HepG2 (cell line): ENCODE results near the gene CCDC57. TPM values are rescaled to one million over a fixed set of nuclear protein-coding genes. Genes with fewer than 3 reads are reported as not detected.

Experiments used
- BRD4 ChIP-seq: sonication (generic); formaldehyde crosslinking; IDR thresholded peaks from 2 replicates; pipeline ENCODE4 v1.4.0; 2020; ENCODE audit warnings: missing genetic modification reagents
- CCDC6 ChIP-seq: sonication (generic); formaldehyde crosslinking; IDR thresholded peaks from 2 replicates; pipeline ENCODE4 v1.8.1; 2022; ENCODE audit warnings: mild to moderate bottlenecking, missing genetic modification reagents, moderate library complexity
- HNF4A ChIP-seq: sonication (generic); formaldehyde crosslinking; IDR thresholded peaks from 2 replicates; pipeline ENCODE4 v1.4.0; 2020; ENCODE audit warnings: missing genetic modification reagents
- JARID2 ChIP-seq: sonication (generic); formaldehyde crosslinking; IDR thresholded peaks from 2 replicates; pipeline ENCODE4 v1.8.1; 2023; ENCODE audit warnings: missing genetic modification reagents, inconsistent platforms; ENCODE audit not compliant: insufficient replicate concordance
- MZF1 ChIP-seq: sonication (generic); formaldehyde crosslinking; IDR thresholded peaks from 2 replicates; pipeline ENCODE4 v1.8.1; 2023; ENCODE audit warnings: mild to moderate bottlenecking, missing genetic modification reagents, borderline replicate concordance
- NCOR1 ChIP-seq: fragments of 200-600 bp; sonication (generic); IDR thresholded peaks from 2 replicates; pipeline ENCODE4 v1.7.0; 2017; ENCODE audit warnings: antibody characterized with exemption, low read length, borderline replicate concordance
- SIN3B ChIP-seq: fragments of 150-350 bp; IDR thresholded peaks from 2 replicates; pipeline ENCODE4 v1.6.1; 2014; ENCODE audit warnings: low read length
- SP5 ChIP-seq: IDR thresholded peaks from 2 replicates; pipeline ENCODE4 v1.6.1; 2016; ENCODE audit warnings: low read depth, borderline replicate concordance
- TMF1 ChIP-seq: sonication (generic); formaldehyde crosslinking; IDR thresholded peaks from 2 replicates; pipeline ENCODE4 v1.8.1; 2022; ENCODE audit warnings: low read depth, missing genetic modification reagents
- ZBTB7A ChIP-seq: sonication (generic); formaldehyde crosslinking; IDR thresholded peaks from 2 replicates; pipeline ENCODE4 v1.8.0; 2022; ENCODE audit warnings: mild to moderate bottlenecking, missing genetic modification reagents
- ZBTB7B ChIP-seq: sonication (generic); formaldehyde crosslinking; IDR thresholded peaks from 2 replicates; pipeline ENCODE4 v1.4.0; 2020; ENCODE audit warnings: missing genetic modification reagents
- ZFAT ChIP-seq: sonication (generic); formaldehyde crosslinking; conservative IDR thresholded peaks from 2 replicates; pipeline ENCODE4 v1.8.1; 2023; ENCODE audit warnings: missing genetic modification reagents, inconsistent platforms
- ZFP36L1 ChIP-seq: sonication (generic); formaldehyde crosslinking; IDR thresholded peaks from 2 replicates; pipeline ENCODE4 v1.8.0; 2022; ENCODE audit warnings: mild to moderate bottlenecking, missing genetic modification reagents, moderate library complexity
- ZNF256 ChIP-seq: sonication (generic); formaldehyde crosslinking; conservative IDR thresholded peaks from 2 replicates; pipeline ENCODE4 v1.4.0; 2020; ENCODE audit warnings: missing genetic modification reagents
- ZNF546 ChIP-seq: sonication (generic); formaldehyde crosslinking; conservative IDR thresholded peaks from 2 replicates; pipeline ENCODE4 v1.8.1; 2023; ENCODE audit warnings: mild to moderate bottlenecking, missing genetic modification reagents
- ZNF562 ChIP-seq: sonication (generic); formaldehyde crosslinking; IDR thresholded peaks from 2 replicates; pipeline ENCODE4 v1.8.0; 2022; ENCODE audit warnings: missing genetic modification reagents, borderline replicate concordance
- ZNF567 ChIP-seq: sonication (generic); formaldehyde crosslinking; IDR thresholded peaks from 2 replicates; pipeline ENCODE4 v1.8.1; 2023; ENCODE audit warnings: mild to moderate bottlenecking, missing genetic modification reagents, borderline replicate concordance
- ZNF616 ChIP-seq: sonication (generic); formaldehyde crosslinking; IDR thresholded peaks from 2 replicates; pipeline ENCODE4 v1.5.0; 2020; ENCODE audit warnings: low read depth, mild to moderate bottlenecking, missing genetic modification reagents
- ZNF776 ChIP-seq: sonication (generic); formaldehyde crosslinking; IDR thresholded peaks from 2 replicates; pipeline ENCODE4 v1.4.0; 2020; ENCODE audit warnings: mild to moderate bottlenecking, missing genetic modification reagents
- ZSCAN22 ChIP-seq: sonication (generic); formaldehyde crosslinking; IDR thresholded peaks from 2 replicates; pipeline ENCODE4 v1.4.0; 2020; ENCODE audit warnings: mild to moderate bottlenecking, missing genetic modification reagents
- polyA plus RNA-seq, 8 experiments: library from polyadenylated mRNA; depleted of rRNA in 3 of 8; stranded (reverse) in 7 of 8; unstranded in 1 of 8; fragments of >200 nt; fragmentation: Illumina TruSeq in 4 of 8; extraction: Trizol in 4 of 8; gene quantifications; 2 replicates each; pipeline versions ENCODE4 v1.2.1 to v1.2.3, GENCODE V29; 2011 to 2016; ENCODE audit warnings: low read depth in 4 of 8, missing spikeins in 1 of 8, mixed read lengths in 1 of 8; ENCODE audit not compliant: insufficient read depth in 1 of 8
- total RNA-seq, 5 experiments: library from RNA; depleted of rRNA; stranded (reverse); fragments of >200 nt; fragmentation: Illumina TruSeq; extraction: Trizol; gene quantifications; 2 replicates each; pipeline ENCODE4 v1.2.3, GENCODE V29; 2016; ENCODE audit warnings: low read depth in 1 of 5
- TF ChIP-seq, protein P1 (sequence below): sonication (generic); formaldehyde crosslinking; IDR thresholded peaks from 2 replicates; pipeline ENCODE4 v1.4.0; 2020; ENCODE audit warnings: missing genetic modification reagents, mild to moderate bottlenecking, borderline replicate concordance
- TF ChIP-seq, protein P2 (sequence below): sonication (generic); formaldehyde crosslinking; IDR thresholded peaks from 2 replicates; pipeline ENCODE4 v1.5.0; 2020; ENCODE audit warnings: mild to moderate bottlenecking, low read depth, missing genetic modification reagents, borderline replicate concordance
- TF ChIP-seq, protein P3 (sequence below): sonication (generic); formaldehyde crosslinking; IDR thresholded peaks from 2 replicates; pipeline ENCODE4 v1.4.0; 2020; ENCODE audit warnings: missing genetic modification reagents
- TF ChIP-seq, protein P4 (sequence below): sonication (generic); formaldehyde crosslinking; IDR thresholded peaks from 2 replicates; pipeline ENCODE4 v1.5.1; 2020; ENCODE audit warnings: mild to moderate bottlenecking, missing genetic modification reagents, borderline replicate concordance
- TF ChIP-seq, protein P5 (sequence below): IDR thresholded peaks from 2 replicates; pipeline ENCODE4 v1.6.1; 2018; ENCODE audit warnings: missing genetic modification reagents

The CCDC57 gene
- total and polyA plus RNA-seq, 2 of the 13 experiments (the other 11 are each of a cell fraction or from before 2014, with no cell fraction given) = 59.3 to 59.9 TPM

DNA sequence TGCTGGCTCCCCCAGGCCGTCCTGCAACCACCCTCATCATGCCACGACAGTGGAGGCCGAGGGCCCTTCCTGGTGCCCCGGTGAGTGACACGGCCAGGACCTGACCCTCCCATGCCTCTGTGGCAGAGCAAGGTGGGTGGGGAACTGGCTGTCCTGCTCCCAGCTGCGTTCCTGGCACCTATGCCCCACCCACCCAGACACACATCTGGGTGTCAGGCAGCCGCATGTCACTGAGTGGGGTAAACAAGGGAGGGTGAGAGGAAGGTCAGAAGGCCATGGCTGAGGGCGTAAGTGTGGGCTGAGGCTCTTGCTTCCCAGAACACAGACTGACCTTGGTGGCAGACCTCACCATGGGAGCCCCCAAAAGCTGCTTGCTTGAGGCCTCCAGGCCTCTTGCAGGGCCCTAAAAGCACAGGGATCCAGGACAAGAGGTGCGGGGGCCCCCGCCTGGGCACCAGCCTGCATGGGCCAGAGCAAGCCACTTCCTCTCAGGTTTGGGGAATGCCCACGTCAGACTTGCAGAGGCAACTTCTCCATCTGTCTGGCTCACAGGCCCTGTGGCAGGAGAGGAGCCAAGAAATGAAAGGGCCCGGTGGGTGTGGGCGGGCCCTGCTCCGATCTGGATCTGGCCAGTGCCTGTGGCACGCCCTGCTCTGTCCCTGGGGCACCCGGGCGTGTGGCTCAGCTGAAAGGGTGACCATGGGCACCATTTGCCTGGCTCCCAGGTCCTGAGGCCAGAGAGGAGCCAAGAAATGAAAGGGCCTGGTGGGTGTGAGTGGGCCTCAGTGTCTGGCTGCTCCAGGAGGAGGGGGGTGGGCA is 3.9 kb upstream of the CCDC57 start (continued):
- peak; percentile 72; the same call in 1 of the 2 replicates for TF ChIP-seq ZSCAN22 (CRISPR knock-in tag)
- no peak for TF ChIP-seq JARID2
- no peak for TF ChIP-seq SIN3B
- TF ChIP-seq ZBTB7A (CRISPR knock-in tag) = peak; percentile 84; the same call in 1 of the 2 replicates
- 0 out of 2 replicates have a peak, but pooled peaks have one; percentile 61 for TF ChIP-seq ZNF546 (CRISPR knock-in tag)
- TF ChIP-seq TMF1 (CRISPR knock-in tag) = no peak
- TF ChIP-seq, protein P1, sequence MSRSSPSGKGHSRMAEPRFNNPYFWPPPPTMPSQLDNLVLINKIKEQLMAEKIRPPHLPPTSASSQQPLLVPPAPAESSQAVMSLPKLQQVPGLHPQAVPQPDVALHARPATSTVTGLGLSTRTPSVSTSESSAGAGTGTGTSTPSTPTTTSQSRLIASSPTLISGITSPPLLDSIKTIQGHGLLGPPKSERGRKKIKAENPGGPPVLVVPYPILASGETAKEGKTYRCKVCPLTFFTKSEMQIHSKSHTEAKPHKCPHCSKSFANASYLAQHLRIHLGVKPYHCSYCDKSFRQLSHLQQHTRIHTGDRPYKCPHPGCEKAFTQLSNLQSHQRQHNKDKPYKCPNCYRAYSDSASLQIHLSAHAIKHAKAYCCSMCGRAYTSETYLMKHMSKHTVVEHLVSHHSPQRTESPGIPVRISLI = no peak; the same call in 1 of the 2 replicates
- TF ChIP-seq, protein P2, sequence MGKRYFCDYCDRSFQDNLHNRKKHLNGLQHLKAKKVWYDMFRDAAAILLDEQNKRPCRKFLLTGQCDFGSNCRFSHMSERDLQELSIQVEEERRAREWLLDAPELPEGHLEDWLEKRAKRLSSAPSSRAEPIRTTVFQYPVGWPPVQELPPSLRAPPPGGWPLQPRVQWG (CRISPR knock-in tag) = no peak
- no peak for TF ChIP-seq ZNF256 (CRISPR knock-in tag)
- no peak for TF ChIP-seq CCDC6 (CRISPR knock-in tag)
- no peak for TF ChIP-seq ZFAT (CRISPR knock-in tag)
- TF ChIP-seq, protein P3, sequence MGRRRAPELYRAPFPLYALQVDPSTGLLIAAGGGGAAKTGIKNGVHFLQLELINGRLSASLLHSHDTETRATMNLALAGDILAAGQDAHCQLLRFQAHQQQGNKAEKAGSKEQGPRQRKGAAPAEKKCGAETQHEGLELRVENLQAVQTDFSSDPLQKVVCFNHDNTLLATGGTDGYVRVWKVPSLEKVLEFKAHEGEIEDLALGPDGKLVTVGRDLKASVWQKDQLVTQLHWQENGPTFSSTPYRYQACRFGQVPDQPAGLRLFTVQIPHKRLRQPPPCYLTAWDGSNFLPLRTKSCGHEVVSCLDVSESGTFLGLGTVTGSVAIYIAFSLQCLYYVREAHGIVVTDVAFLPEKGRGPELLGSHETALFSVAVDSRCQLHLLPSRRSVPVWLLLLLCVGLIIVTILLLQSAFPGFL = no peak
- TF ChIP-seq HNF4A (CRISPR knock-in tag) = peak; percentile 45
- no peak for TF ChIP-seq MZF1 (CRISPR knock-in tag)
- no peak for TF ChIP-seq ZNF562 (CRISPR knock-in tag)
- peak; percentile 27; the same call in 1 of the 2 replicates for TF ChIP-seq ZBTB7B (CRISPR knock-in tag)
- TF ChIP-seq ZNF776 (CRISPR knock-in tag) = no peak; the same call in 1 of the 2 replicates
- TF ChIP-seq SP5 (CRISPR knock-in tag) = peak; percentile 90
- TF ChIP-seq ZFP36L1 = no peak
- 0 out of 2 replicates have a peak, but pooled peaks have one; percentile 6 for TF ChIP-seq ZNF616 (CRISPR knock-in tag)
- TF ChIP-seq BRD4 (CRISPR knock-in tag) = no peak; the same call in 1 of the 2 replicates
- TF ChIP-seq, protein P4, sequence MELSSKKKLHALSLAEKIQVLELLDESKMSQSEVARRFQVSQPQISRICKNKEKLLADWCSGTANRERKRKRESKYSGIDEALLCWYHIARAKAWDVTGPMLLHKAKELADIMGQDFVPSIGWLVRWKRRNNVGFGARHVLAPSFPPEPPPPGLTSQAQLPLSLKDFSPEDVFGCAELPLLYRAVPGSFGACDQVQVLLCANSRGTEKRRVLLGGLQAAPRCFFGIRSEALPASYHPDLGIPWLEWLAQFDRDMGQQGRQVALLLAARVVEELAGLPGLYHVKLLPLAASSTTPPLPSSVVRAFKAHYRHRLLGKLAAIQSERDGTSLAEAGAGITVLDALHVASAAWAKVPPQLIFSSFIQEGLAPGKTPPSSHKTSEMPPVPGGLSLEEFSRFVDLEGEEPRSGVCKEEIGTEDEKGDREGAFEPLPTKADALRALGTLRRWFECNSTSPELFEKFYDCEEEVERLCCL (CRISPR knock-in tag) = no peak
- TF ChIP-seq NCOR1 = no peak
- no peak for TF ChIP-seq ZNF567 (CRISPR knock-in tag)
- TF ChIP-seq, protein P5, sequence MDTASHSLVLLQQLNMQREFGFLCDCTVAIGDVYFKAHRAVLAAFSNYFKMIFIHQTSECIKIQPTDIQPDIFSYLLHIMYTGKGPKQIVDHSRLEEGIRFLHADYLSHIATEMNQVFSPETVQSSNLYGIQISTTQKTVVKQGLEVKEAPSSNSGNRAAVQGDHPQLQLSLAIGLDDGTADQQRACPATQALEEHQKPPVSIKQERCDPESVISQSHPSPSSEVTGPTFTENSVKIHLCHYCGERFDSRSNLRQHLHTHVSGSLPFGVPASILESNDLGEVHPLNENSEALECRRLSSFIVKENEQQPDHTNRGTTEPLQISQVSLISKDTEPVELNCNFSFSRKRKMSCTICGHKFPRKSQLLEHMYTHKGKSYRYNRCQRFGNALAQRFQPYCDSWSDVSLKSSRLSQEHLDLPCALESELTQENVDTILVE (CRISPR knock-in tag) = 0 out of 2 replicates have a peak, but pooled peaks have one; percentile 31
